Liver (tissue), 9 donors: ENCODE data around the gene DNAJA4. TPM values are rescaled to one million over a fixed set of nuclear protein-coding genes. Genes with fewer than 3 reads are reported as not detected.

Experiments used
- DNase-seq: peaks from one replicate; pipeline ENCODE4 v3.0.0-alpha.2; 2017; ENCODE audit warnings: low spot score
- H3K27ac ChIP-seq, 2 donors: one replicate each; pipeline ENCODE4 v1.7.0; 2013; ENCODE audit warnings: inconsistent platforms in 2 of 2, low read length in 2 of 2, control low read depth in 1 of 2, low read depth in 1 of 2, mild to moderate bottlenecking in 1 of 2
- H3K27me3 ChIP-seq, 4 donors: one replicate each; pipeline versions ENCODE4 v1.6.1 to v1.7.0; 2013; ENCODE audit warnings: low read length in 3 of 4, inconsistent platforms in 1 of 4, mild to moderate bottlenecking in 1 of 4, moderate library complexity in 1 of 4; ENCODE audit not compliant: control insufficient read depth in 4 of 4, insufficient read depth in 4 of 4
- H3K36me3 ChIP-seq, 4 donors: one replicate each; pipeline versions ENCODE4 v1.6.1 to v1.7.0; 2013; ENCODE audit warnings: low read length in 3 of 4, mild to moderate bottlenecking in 3 of 4, low read depth in 1 of 4, moderate library complexity in 1 of 4; ENCODE audit not compliant: control insufficient read depth in 4 of 4, insufficient read depth in 3 of 4
- H3K4me1 ChIP-seq, 4 donors: one replicate each; pipeline versions ENCODE4 v1.6.1 to v1.7.0; 2013; ENCODE audit warnings: low read length in 3 of 4, mild to moderate bottlenecking in 3 of 4, moderate library complexity in 1 of 4; ENCODE audit not compliant: control insufficient read depth in 4 of 4, insufficient read depth in 4 of 4
- H3K4me3 ChIP-seq, 3 donors: one replicate each; pipeline versions ENCODE4 v1.6.1 to v1.7.0; 2013; ENCODE audit warnings: low read length in 3 of 3, control low read depth in 1 of 3, low read depth in 1 of 3, mild to moderate bottlenecking in 1 of 3
- H3K9ac ChIP-seq, 2 donors: one replicate each; pipeline ENCODE4 v1.7.0; 2013; ENCODE audit warnings: low read length in 2 of 2, mild to moderate bottlenecking in 2 of 2, moderate library complexity in 2 of 2, control low read depth in 1 of 2, low read depth in 1 of 2
- H3K9me3 ChIP-seq, 4 donors: one replicate each; pipeline versions ENCODE4 v1.6.1 to v1.7.0; 2013; ENCODE audit warnings: low read length in 3 of 4; ENCODE audit not compliant: control insufficient read depth in 4 of 4
- ATF3 ChIP-seq: IDR thresholded peaks from 2 replicates; pipeline ENCODE4 v1.6.1; 2016; ENCODE audit warnings: antibody characterized with exemption
- CTCF ChIP-seq: fragments of 150-350 bp; IDR thresholded peaks from 2 replicates; pipeline ENCODE4 v1.5.1; 2017; ENCODE audit warnings: improper control_type of control experiment, low read depth, low read length; ENCODE audit not compliant: missing input control
- EGR1 ChIP-seq, 2 donors: IDR thresholded peaks; 2 replicates each; pipeline ENCODE4 v1.6.1; 2016 to 2018; ENCODE audit warnings: antibody characterized with exemption in 2 of 2, low read depth in 2 of 2
- FOXA1 ChIP-seq: IDR thresholded peaks from 2 replicates; pipeline ENCODE4 v1.6.1; 2016; ENCODE audit warnings: antibody characterized with exemption
- FOXA2 ChIP-seq: IDR thresholded peaks from 2 replicates; pipeline ENCODE4 v1.6.1; 2016; ENCODE audit warnings: antibody characterized with exemption
- GABPA ChIP-seq, 2 donors: IDR thresholded peaks in 1 of 2; conservative IDR thresholded peaks in 1 of 2; 2 replicates each; pipeline ENCODE4 v1.6.1; 2016; ENCODE audit warnings: antibody characterized with exemption in 2 of 2, mild to moderate bottlenecking in 1 of 2, moderate library complexity in 1 of 2
- HNF4A ChIP-seq, 2 donors: conservative IDR thresholded peaks; 2 replicates each; pipeline ENCODE4 v1.6.1; 2016; ENCODE audit warnings: antibody characterized with exemption in 2 of 2, mild to moderate bottlenecking in 2 of 2
- JUND ChIP-seq, 2 donors: IDR thresholded peaks; 2 replicates each; pipeline ENCODE4 v1.6.1; 2016; ENCODE audit warnings: antibody characterized with exemption in 2 of 2
- MAX ChIP-seq: IDR thresholded peaks from 2 replicates; pipeline ENCODE4 v1.6.1; 2016; ENCODE audit warnings: antibody characterized with exemption
- RAD21 ChIP-seq, 2 donors: IDR thresholded peaks; 2 replicates each; pipeline ENCODE4 v1.6.1; 2016; ENCODE audit warnings: antibody characterized with exemption in 2 of 2, mild to moderate bottlenecking in 2 of 2
- RXRA ChIP-seq, 2 donors: IDR thresholded peaks; 2 replicates each; pipeline ENCODE4 v1.6.1; 2017 to 2018; ENCODE audit warnings: antibody characterized with exemption in 2 of 2, mild to moderate bottlenecking in 1 of 2
- SP1 ChIP-seq: IDR thresholded peaks from 2 replicates; pipeline ENCODE4 v1.6.1; 2018; ENCODE audit warnings: antibody characterized with exemption, mild to moderate bottlenecking
- YY1 ChIP-seq: IDR thresholded peaks from 2 replicates; pipeline ENCODE4 v1.6.1; 2016; ENCODE audit warnings: antibody characterized with exemption, mild to moderate bottlenecking
- ZBTB33 ChIP-seq: IDR thresholded peaks from 2 replicates; pipeline ENCODE4 v1.6.1; 2016; ENCODE audit warnings: antibody characterized with exemption
- WGBS: extraction: QIAGEN DNeasy Blood & Tissue Kit; methylation state at CpG from one replicate; pipeline ENCODE4 v1.1.7; 2013; 5-methylcytosine and 5-hydroxymethylcytosine counted together
- polyA plus RNA-seq, 2 donors: library from polyadenylated mRNA; stranded (reverse) in 1 of 2; unstranded in 1 of 2; fragments of 200-250 nt in 1 of 2; fragments of >200 nt in 1 of 2; fragmentation: Nextera tagmentation in 1 of 2; extraction: Ambion mirVana in 1 of 2; gene quantifications; one replicate each; pipeline versions ENCODE4 v1.2.1 to v1.2.3, GENCODE V29; 2013 to 2015
- total RNA-seq, 2 donors: library from RNA; depleted of rRNA; stranded (reverse); fragments of >200 nt; gene quantifications; one replicate each; pipeline ENCODE4 v1.2.3, GENCODE V29; 2014
- donor health status: healthy.
- donor health status: healthy.
- donor health status: healthy.
- donor health status: healthy.
- donor health status: healthy.

Gene DNAJA4
- total and polyA plus RNA-seq, 4 donors, result 0.93 to 79.0 (median 2.0) TPM

- Histone ChIP-seq H3K4me1 (no peaks in the 10 kb centered on the region), H3K27ac (no peak overlapping the region), H3K9ac (no peak overlapping the region), H3K27me3 (no peaks in the 10 kb centered on the region), H3K9me3 (no peaks in the 10 kb centered on the region), H3K36me3 (peaks cover 0 to 11% (median 4%) of the 10 kb centered on the region in 4 donors), H3K4me3 (no peak overlapping the region)
- WGBS, result 93% methylated on average over 6 of the region's 6 CpGs
- TF ChIP-seq FOXA1 (no peak), JUND (IDR thresholded peaks at IDR 0.05) (no peak), HNF4A (conservative IDR thresholded peaks at IDR 0.05) (no peak), YY1 (no peak), MAX (no peak), ATF3 (no peak), ZBTB33 (no peak), FOXA2 (no peak)
- DNase-seq, result peak; percentile 73
Observed at GRCh38 chr15:78276064-78276943, 11.9 kb downstream of the DNAJA4 start.

GRCh38 chr15:78280319-78281072, 16.1 kb downstream of the DNAJA4 start:
- WGBS, result 97% methylated on average over 13 of the region's 13 CpGs
- Histone ChIP-seq H3K4me1 (no peaks in the 10 kb centered on the region), H3K9ac (no peak overlapping the region), H3K4me3 (no peak overlapping the region), H3K9me3 (no peaks in the 10 kb centered on the region), H3K36me3 (peaks cover 8 to 40% (median 24%) of the 10 kb centered on the region in 4 donors), H3K27me3 (no peaks in the 10 kb centered on the region), H3K27ac (no peak overlapping the region)
- DNase-seq, result no peak
- TF ChIP-seq FOXA2 (no peak), YY1 (no peak), JUND (IDR thresholded peaks at IDR 0.05) (no peak), HNF4A (conservative IDR thresholded peaks at IDR 0.05) (no peak)

- peaks cover 8 to 54% (median 31%) of the 10 kb centered on the region in 4 donors for H3K36me3 ChIP-seq
- 97% methylated on average over 2 of the region's 2 CpGs for WGBS
- H3K4me3 ChIP-seq, result no peak overlapping the region
- TF ChIP-seq GABPA (IDR thresholded peaks at IDR 0.05 in 1 of 2, conservative IDR thresholded peaks at IDR 0.05 in 1 of 2) (no peak), YY1 (no peak), EGR1 (IDR thresholded peaks at IDR 0.05; ENCODE audit: low read depth in 2 of 2) (no peak), CTCF (no peak), JUND (IDR thresholded peaks at IDR 0.05) (no peak), MAX (no peak), ZBTB33 (no peak), SP1 (no peak), FOXA2 (no peak), RAD21 (IDR thresholded peaks at IDR 0.05) (no peak), RXRA (IDR thresholded peaks at IDR 0.05) (no peak)
Observed at GRCh38 chr15:78282324-78282723, 18.0 kb downstream of the DNAJA4 start.

More at GRCh38 chr15:78282324-78282723, 18.0 kb downstream of the DNAJA4 start:
- H3K4me1 ChIP-seq, result no peaks in the 10 kb centered on the region
- H3K9me3 ChIP-seq, result no peaks in the 10 kb centered on the region
- H3K9ac ChIP-seq, result no peak overlapping the region
- H3K27me3 ChIP-seq, result no peaks in the 10 kb centered on the region
- H3K27ac ChIP-seq, result no peak overlapping the region
- no peak for DNase-seq
